MM.1S (cell line): ENCODE results near the gene LGSN.
"Not testable (repeated sequence)": the region's sequence is repeated elsewhere in the genome, so short reads cannot be mapped to it uniquely, and the experiment has no call there.

Source experiments
- DNase-seq: peaks from one replicate; pipeline ENCODE4 v3.0.0-alpha.2; 2015
- H2AFZ ChIP-seq: fragments of 300-600 bp; sonication (generic); 2 replicates; pipeline ENCODE4 v1.6.0; 2016; ENCODE audit warnings: antibody characterized with exemption, low read length
- H3F3A ChIP-seq: fragments of 300-600 bp; sonication (generic); 2 replicates; pipeline ENCODE4 v1.6.1; 2016; ENCODE audit warnings: mild to moderate bottlenecking, antibody characterized with exemption, low read length, moderate library complexity, mixed read lengths; ENCODE audit not compliant: insufficient read depth
- H3K27ac ChIP-seq: fragments of 300-600 bp; sonication (generic); 2 replicates; pipeline ENCODE4 v1.5.1; 2016; ENCODE audit warnings: mild to moderate bottlenecking, low read length
- H3K27me3 ChIP-seq: fragments of 300-600 bp; sonication (generic); replicated peaks from 2 replicates; pipeline ENCODE4 v1.6.0; 2016; ENCODE audit warnings: low read length; ENCODE audit not compliant: insufficient read depth
- H3K36me3 ChIP-seq: fragments of 300-600 bp; sonication (generic); replicated peaks from 2 replicates; pipeline ENCODE4 v1.6.1; 2016; ENCODE audit warnings: mild to moderate bottlenecking, low read length, mixed read lengths; ENCODE audit not compliant: insufficient read depth
- H3K4me1 ChIP-seq: fragments of 300-600 bp; sonication (generic); 2 replicates; pipeline ENCODE4 v1.6.1; 2016; ENCODE audit warnings: low read length, mixed read lengths
- H3K4me2 ChIP-seq: fragments of 300-600 bp; sonication (generic); 2 replicates; pipeline ENCODE4 v1.6.0; 2016; ENCODE audit warnings: low read depth, low read length
- H3K4me3 ChIP-seq: fragments of 300-600 bp; sonication (generic); 2 replicates; pipeline ENCODE4 v1.5.1; 2016; ENCODE audit warnings: low read length, mixed read lengths
- H3K79me2 ChIP-seq: fragments of 300-600 bp; sonication (generic); 2 replicates; pipeline ENCODE4 v1.6.1; 2016; ENCODE audit warnings: mixed run types, low read length, mixed read lengths
- H3K9ac ChIP-seq: fragments of 300-600 bp; sonication (generic); 2 replicates; pipeline ENCODE4 v1.6.1; 2016; ENCODE audit warnings: low read length, mixed read lengths
- H3K9me2 ChIP-seq: fragments of 300-600 bp; sonication (generic); replicated peaks from 2 replicates; pipeline ENCODE4 v1.6.1; 2016; ENCODE audit warnings: mild to moderate bottlenecking, low read length, mixed read lengths; ENCODE audit not compliant: insufficient read depth
- H3K9me3 ChIP-seq: fragments of 300-600 bp; sonication (generic); replicated peaks from 2 replicates; pipeline ENCODE4 v1.6.1; 2016; ENCODE audit warnings: mild to moderate bottlenecking, low read length, mixed read lengths; ENCODE audit not compliant: insufficient read depth
- H4K20me1 ChIP-seq: fragments of 300-600 bp; sonication (generic); 2 replicates; pipeline ENCODE4 v1.6.1; 2016; ENCODE audit warnings: mild to moderate bottlenecking, low read length, moderate library complexity, mixed read lengths; ENCODE audit not compliant: insufficient read depth
- EZH2 ChIP-seq: fragments of 300-600 bp; sonication (generic); optimal IDR thresholded peaks from 2 replicates; pipeline ENCODE3; 2017; ENCODE audit warnings: low read depth, mild to moderate bottlenecking, antibody characterized with exemption, low read length, mixed read lengths
- EZH2phosphoT487 ChIP-seq: fragments of 300-600 bp; sonication (generic); IDR thresholded peaks from 2 replicates; pipeline ENCODE4 v1.6.1; 2018; ENCODE audit warnings: antibody characterized with exemption, low read length
- TF ChIP-seq, protein P1 (sequence below): fragments of 300-600 bp; sonication (generic); IDR thresholded peaks from 2 replicates; pipeline ENCODE4 v1.5.1; 2016; ENCODE audit warnings: antibody characterized with exemption, low read length, mixed read lengths

The LGSN gene

DNA sequence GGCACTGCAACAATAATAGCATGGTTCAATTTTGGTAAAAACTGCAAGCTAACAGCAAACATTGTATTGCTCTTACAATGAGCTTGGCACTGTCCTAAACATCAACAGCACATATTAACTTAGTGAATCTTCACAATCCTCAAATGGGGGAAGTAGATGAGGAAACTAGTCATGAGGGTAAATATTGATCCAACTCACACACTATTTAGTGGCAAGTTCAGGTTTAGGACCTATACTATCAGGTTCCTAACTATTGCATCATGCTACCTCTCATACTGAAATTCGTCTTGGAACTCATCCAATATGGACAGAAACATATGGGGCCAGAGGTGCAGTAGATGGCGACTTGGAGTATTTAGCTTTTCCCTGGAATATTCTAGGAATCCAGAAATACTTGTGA lies 74.4 kb downstream of the LGSN start:
- Histone ChIP-seq H3K27ac (no peak overlapping the region), H3K79me2 (no peaks in the 10 kb centered on the region), H3K9me3 (no peaks in the 10 kb centered on the region), H3K9me2 (no peaks in the 10 kb centered on the region), H2AFZ (no peak overlapping the region), H4K20me1 (no peaks in the 10 kb centered on the region), H3K36me3 (no peaks in the 10 kb centered on the region), H3K4me3 (no peak overlapping the region), H3F3A (no peaks in the 10 kb centered on the region), H3K27me3 (no peaks in the 10 kb centered on the region), H3K4me2 (no peak overlapping the region), H3K4me1 (no peaks in the 10 kb centered on the region), H3K9ac (no peak overlapping the region)
- no peak for DNase-seq
- TF ChIP-seq, protein P1, sequence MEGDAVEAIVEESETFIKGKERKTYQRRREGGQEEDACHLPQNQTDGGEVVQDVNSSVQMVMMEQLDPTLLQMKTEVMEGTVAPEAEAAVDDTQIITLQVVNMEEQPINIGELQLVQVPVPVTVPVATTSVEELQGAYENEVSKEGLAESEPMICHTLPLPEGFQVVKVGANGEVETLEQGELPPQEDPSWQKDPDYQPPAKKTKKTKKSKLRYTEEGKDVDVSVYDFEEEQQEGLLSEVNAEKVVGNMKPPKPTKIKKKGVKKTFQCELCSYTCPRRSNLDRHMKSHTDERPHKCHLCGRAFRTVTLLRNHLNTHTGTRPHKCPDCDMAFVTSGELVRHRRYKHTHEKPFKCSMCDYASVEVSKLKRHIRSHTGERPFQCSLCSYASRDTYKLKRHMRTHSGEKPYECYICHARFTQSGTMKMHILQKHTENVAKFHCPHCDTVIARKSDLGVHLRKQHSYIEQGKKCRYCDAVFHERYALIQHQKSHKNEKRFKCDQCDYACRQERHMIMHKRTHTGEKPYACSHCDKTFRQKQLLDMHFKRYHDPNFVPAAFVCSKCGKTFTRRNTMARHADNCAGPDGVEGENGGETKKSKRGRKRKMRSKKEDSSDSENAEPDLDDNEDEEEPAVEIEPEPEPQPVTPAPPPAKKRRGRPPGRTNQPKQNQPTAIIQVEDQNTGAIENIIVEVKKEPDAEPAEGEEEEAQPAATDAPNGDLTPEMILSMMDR: no peak
- TF ChIP-seq EZH2: no peak
- TF ChIP-seq EZH2phosphoT487: no peak

DNA sequence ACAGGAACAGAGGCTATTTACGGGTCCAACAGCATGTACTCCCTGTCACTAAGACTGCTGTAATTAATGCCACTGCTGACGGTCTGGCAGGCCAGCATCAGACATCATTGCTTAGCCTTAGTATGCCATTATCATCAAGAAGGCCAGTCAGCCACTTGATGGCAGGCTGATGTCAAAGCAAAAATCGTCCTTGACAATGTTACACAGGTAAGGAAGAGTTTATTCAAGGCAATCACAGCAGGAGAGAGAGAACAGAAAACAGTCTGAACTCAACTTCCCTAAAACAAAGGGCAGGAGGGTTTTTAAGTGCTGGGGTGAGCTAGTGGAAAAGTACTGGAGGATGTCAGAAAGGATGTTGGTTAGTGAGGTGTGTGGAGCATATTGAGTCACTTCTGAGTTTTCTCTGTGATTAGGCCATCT lies 83.4 kb downstream of the LGSN start:
- no peaks in the 10 kb centered on the region for H3F3A ChIP-seq
- no peak overlapping the region for H3K4me2 ChIP-seq
- no peak overlapping the region for H2AFZ ChIP-seq
- no peaks in the 10 kb centered on the region for H4K20me1 ChIP-seq
- no peaks in the 10 kb centered on the region for H3K9me3 ChIP-seq
- TF ChIP-seq, protein P1: no peak
- TF ChIP-seq EZH2phosphoT487 (no peak), EZH2 (no peak)
- no peak overlapping the region for H3K4me3 ChIP-seq
- H3K36me3 ChIP-seq: no peaks in the 10 kb centered on the region
- H3K27ac ChIP-seq: no peak overlapping the region
- no peaks in the 10 kb centered on the region for H3K4me1 ChIP-seq
- no peaks in the 10 kb centered on the region for H3K27me3 ChIP-seq
- no peaks in the 10 kb centered on the region for H3K9me2 ChIP-seq
- no peak for DNase-seq
- no peak overlapping the region for H3K9ac ChIP-seq
- no peaks in the 10 kb centered on the region for H3K79me2 ChIP-seq

DNA sequence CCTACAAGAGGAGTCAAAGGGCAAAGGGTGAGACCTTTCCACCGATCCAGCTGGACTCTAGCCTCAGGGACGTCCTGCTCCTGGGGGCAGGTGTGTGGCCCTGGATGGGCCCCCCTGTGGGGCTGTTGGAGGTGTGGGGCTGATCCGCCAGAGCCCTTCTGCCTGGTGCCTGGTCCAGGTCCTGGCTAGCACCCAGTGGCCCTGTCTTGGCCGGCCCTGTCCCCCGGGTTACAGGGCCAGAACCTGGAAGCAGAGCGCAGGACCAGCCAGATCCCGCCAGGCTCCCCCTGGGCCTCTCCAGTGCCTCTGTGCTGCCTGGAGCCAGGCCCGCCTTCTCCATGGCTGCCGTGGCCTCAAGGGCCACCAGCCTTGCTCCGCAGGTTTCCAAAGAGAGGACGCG lies 89.3 kb downstream of the LGSN start:
- H2AFZ ChIP-seq, H3K4me2 ChIP-seq, H3K4me3 ChIP-seq, H3K9ac ChIP-seq, H3K9me3 ChIP-seq, H3K4me1 ChIP-seq, H3K27ac ChIP-seq, H3F3A ChIP-seq, H4K20me1 ChIP-seq, DNase-seq, H3K9me2 ChIP-seq, H3K27me3 ChIP-seq, H3K36me3 ChIP-seq, H3K79me2 ChIP-seq: not testable (repeated sequence)

DNA sequence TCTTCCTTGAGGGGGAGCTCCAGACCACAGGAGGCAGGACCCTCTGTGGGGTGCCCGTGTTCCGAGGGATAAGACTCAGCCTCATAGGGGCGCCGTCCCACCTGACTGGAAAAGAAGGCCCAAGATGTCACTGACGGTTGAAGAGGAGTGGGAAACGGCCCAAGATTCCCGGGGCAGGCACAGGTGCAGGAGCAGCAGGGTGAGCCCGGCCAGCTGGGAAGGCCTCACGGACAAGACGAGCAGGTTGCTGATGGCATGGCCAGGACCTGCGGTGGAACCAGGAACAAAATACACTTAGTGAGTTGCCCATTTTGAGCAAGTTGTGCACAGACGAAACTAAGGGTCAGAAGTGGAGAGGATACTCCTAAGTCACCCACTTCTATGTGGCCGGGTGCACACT lies 89.8 kb downstream of the LGSN start:
- H3K9me3 ChIP-seq, H3K4me3 ChIP-seq, H3K4me1 ChIP-seq, H3K4me2 ChIP-seq, H3F3A ChIP-seq, H3K79me2 ChIP-seq, H3K27me3 ChIP-seq, H2AFZ ChIP-seq, H3K36me3 ChIP-seq, H3K9ac ChIP-seq, H4K20me1 ChIP-seq, H3K9me2 ChIP-seq, DNase-seq, H3K27ac ChIP-seq: not testable (repeated sequence)

DNA sequence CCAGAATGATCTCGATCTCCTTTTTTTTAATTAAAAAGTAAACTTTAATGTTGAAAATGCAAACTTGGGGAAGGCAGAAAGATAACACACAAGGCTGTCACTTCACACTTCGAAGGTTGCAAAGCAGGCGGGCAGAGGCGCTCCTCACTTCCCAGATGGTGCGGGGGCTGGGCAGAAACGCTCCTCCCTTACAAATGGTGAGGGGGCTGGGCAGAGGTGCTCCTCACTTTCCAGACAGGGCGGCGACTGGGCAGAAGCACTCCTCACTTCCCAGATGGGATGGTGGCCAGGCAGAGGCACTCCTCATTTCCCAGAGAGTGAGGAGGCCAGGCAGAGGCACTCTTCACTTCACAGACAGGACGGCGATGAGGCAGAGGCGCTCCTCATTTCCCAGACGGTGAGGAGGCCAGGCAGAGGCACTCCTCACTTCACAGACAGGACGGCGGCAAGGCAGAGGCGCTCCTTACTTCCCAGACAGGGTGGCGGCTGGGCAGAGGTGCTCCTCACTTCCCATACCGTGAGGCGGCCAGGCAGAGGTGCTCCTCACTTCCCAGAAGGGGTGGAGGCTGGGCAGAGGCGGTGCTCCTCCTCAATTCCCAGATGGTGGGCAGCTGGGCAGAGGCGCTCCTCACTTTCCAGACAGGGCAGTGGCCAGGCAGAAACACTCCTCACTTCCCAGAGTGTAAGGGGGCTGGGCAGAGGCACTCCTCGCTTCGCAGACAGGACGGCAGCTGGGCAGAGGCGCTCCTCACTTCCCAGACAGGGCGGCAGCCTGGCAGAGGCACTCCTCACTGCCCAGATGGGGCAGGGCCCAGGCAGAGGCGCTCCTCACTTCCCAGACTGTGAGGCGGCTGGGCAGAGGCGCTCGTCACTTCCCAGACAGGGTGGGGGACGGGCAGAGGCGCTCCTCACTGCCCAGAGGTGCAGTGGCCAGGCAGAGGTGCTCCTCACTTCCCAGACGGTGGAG lies 91.6 kb downstream of the LGSN start:
- not testable (repeated sequence) for H3K4me1 ChIP-seq, H3K27ac ChIP-seq, H3K9ac ChIP-seq, H3K79me2 ChIP-seq, H2AFZ ChIP-seq, DNase-seq, H4K20me1 ChIP-seq, H3K9me3 ChIP-seq, H3K36me3 ChIP-seq, H3K27me3 ChIP-seq, H3F3A ChIP-seq, H3K4me3 ChIP-seq, H3K9me2 ChIP-seq, H3K4me2 ChIP-seq

DNA sequence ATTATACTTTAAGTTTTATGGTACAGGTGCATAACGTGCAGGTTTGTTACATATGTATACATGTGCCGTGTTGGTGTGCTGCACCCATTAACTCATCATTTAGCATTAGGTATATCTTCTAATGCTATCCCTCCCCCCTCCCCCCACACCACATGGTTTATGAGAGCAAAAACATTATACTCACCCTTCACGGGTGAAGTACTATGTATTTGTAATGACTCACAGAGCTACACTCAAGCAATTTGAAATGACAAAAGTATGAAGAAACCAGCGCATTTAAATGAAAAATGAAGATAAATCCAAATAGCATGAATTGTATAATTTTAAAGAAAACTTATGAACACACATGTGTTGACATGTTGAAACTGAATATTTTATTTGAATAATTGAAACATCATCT lies 93.8 kb downstream of the LGSN start:
- H3F3A ChIP-seq, H3K4me1 ChIP-seq, H2AFZ ChIP-seq, H3K79me2 ChIP-seq, H3K4me3 ChIP-seq, H3K9me2 ChIP-seq, H3K36me3 ChIP-seq, H3K4me2 ChIP-seq, H3K27ac ChIP-seq, H3K27me3 ChIP-seq, DNase-seq, H3K9me3 ChIP-seq, H3K9ac ChIP-seq, H4K20me1 ChIP-seq: not testable (repeated sequence)
